WERI-Rb-1 (cell line): ENCODE measurements around the gene IGSF23.
A peak's percentile ranks its signal among the peaks of the same experiment; 100 is the strongest.

Source experiments
- DNase-seq: peaks from one replicate; pipeline ENCODE4 v3.0.0-alpha.2; 2020
- H3K27ac ChIP-seq: fragments of 250-450 bp; sonication (Bioruptor Pico); 2 replicates; pipeline ENCODE4 v1.5.1; 2020; ENCODE audit warnings: mild to moderate bottlenecking, moderate library complexity
- H3K27me3 ChIP-seq: fragments of 250-450 bp; sonication (Bioruptor Pico); 2 replicates; pipeline ENCODE4 v1.5.1; 2021; ENCODE audit warnings: mild to moderate bottlenecking, low read depth, moderate library complexity; ENCODE audit not compliant: insufficient read depth, severe bottlenecking
- H3K36me3 ChIP-seq: fragments of 250-450 bp; sonication (Bioruptor Pico); 2 replicates; pipeline ENCODE4 v1.5.1; 2020; ENCODE audit warnings: mild to moderate bottlenecking, moderate library complexity
- H3K4me3 ChIP-seq: 2 replicates; pipeline ENCODE4 v1.5.1; 2011; ENCODE audit warnings: low read depth, mild to moderate bottlenecking, control low read depth, low read length
- H3K9me3 ChIP-seq: fragments of 250-450 bp; sonication (Bioruptor Pico); 2 replicates; pipeline ENCODE4 v1.5.1; 2021; ENCODE audit warnings: mild to moderate bottlenecking, moderate library complexity; ENCODE audit not compliant: severe bottlenecking
- TF ChIP-seq, protein P1 (sequence below): IDR thresholded peaks from 2 replicates; pipeline ENCODE4 v1.5.1; 2011; ENCODE audit warnings: low read depth, mild to moderate bottlenecking, control low read depth, inconsistent platforms, low read length

The IGSF23 gene, protein sequence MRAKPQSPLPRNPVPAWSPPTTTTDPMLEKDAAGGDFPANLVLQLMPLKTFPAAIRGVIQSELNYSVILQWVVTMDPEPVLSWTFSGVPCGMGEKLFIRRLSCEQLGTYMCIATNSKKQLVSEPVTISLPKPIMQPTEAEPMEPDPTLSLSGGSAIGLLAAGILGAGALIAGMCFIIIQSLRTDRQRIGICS

GRCh38 chr19:44613295-44614178 is at the start of gene IGSF23:
IGSF23 (plus strand) TSS chr19:44613563; CDS start chr19:44613646, 83 bp downstream.
- TF ChIP-seq, protein P1, sequence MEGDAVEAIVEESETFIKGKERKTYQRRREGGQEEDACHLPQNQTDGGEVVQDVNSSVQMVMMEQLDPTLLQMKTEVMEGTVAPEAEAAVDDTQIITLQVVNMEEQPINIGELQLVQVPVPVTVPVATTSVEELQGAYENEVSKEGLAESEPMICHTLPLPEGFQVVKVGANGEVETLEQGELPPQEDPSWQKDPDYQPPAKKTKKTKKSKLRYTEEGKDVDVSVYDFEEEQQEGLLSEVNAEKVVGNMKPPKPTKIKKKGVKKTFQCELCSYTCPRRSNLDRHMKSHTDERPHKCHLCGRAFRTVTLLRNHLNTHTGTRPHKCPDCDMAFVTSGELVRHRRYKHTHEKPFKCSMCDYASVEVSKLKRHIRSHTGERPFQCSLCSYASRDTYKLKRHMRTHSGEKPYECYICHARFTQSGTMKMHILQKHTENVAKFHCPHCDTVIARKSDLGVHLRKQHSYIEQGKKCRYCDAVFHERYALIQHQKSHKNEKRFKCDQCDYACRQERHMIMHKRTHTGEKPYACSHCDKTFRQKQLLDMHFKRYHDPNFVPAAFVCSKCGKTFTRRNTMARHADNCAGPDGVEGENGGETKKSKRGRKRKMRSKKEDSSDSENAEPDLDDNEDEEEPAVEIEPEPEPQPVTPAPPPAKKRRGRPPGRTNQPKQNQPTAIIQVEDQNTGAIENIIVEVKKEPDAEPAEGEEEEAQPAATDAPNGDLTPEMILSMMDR: no peak

DNA sequence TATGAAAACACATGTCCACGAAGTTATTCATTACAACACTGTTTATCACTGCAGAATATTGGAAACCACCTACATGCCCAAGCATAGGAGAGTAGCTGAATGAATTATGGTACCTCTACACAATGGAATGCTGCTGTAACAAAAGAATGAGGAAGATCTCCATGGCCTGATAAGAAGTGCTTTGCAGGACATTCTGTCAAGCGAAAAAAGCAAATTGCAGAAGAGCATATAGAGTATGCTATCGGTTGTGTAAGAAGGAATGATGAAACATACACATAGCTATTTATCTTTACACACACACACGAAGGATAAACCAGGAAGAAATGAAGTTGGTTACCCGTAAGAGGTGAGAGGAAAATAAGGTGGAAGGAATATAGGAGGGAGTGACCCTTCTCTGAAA is 46.4 kb upstream of the IGSF23 start:
- Histone ChIP-seq H3K27me3 (no peaks in the 10 kb centered on the region), H3K4me3 (no peak overlapping the region), H3K27ac (no peak overlapping the region), H3K36me3 (no peaks in the 10 kb centered on the region), H3K9me3 (no peaks in the 10 kb centered on the region)
- TF ChIP-seq, protein P1: no peak
- no peak for DNase-seq

More at GRCh38 chr19:44613295-44614178, at the start of gene IGSF23:
- Histone ChIP-seq H3K4me3 (no peak within 1 kb of the TSS), H3K36me3 (no peaks in the 10 kb centered on the region), H3K27me3 (no peaks in the 10 kb centered on the region), H3K9me3 (no peaks in the 10 kb centered on the region), H3K27ac (no peak within 1 kb of the TSS)
- no peak for DNase-seq

DNA sequence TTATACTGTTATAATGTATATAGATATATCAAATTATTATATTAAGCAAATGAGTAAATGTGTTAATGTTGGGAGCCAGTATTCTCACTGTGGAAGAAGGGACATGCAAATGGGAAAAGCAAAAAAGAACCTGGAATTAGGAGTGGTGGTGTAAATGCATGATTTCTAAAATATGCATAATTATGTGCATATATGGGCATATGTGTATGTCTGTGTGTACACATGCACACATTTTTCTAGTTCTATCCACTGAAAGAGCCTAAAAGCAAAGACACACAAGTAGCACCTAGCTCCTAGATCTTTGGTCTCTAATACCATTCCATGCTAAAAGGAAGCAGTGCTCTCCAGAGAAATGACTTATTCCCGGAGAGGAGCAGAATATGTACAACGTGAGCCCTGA is 45.6 kb upstream of the IGSF23 start:
- DNase-seq: no peak
- TF ChIP-seq, protein P1: no peak
- Histone ChIP-seq H3K4me3 (no peak overlapping the region), H3K9me3 (no peaks in the 10 kb centered on the region), H3K27me3 (no peaks in the 10 kb centered on the region), H3K27ac (no peak overlapping the region), H3K36me3 (no peaks in the 10 kb centered on the region)

DNA sequence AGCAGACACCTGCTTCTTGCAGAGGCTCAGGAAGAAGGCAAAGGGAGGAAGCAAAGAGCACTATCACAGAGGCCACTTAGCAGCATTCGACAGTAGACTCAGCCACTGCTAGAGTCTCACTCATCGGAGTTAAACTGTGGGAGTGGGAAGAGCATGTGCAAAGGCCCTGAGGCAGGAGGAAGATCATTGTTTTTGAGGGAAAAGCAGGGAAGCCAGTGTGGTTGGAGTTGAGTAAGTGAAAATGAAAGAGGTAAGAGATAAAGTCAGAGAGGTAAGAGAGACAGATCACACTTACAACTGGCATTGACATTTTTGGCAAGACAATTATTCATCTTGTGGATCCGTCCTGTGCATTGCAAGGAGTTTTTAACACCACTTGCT is 42.8 kb upstream of the IGSF23 start:
- no peak overlapping the region for H3K4me3 ChIP-seq
- no peaks in the 10 kb centered on the region for H3K9me3 ChIP-seq
- no peak overlapping the region for H3K27ac ChIP-seq
- TF ChIP-seq, protein P1: no peak
- no peak for DNase-seq
- no peaks in the 10 kb centered on the region for H3K27me3 ChIP-seq
- H3K36me3 ChIP-seq: no peaks in the 10 kb centered on the region

GRCh38 chr19:44570984-44571684 is 42.2 kb upstream of the IGSF23 start:
- no peak overlapping the region for H3K4me3 ChIP-seq
- no peaks in the 10 kb centered on the region for H3K27me3 ChIP-seq
- TF ChIP-seq, protein P1: peak; percentile 65
- H3K9me3 ChIP-seq: no peaks in the 10 kb centered on the region
- peak; percentile 65 for DNase-seq
- no peaks in the 10 kb centered on the region for H3K36me3 ChIP-seq
- no peak overlapping the region for H3K27ac ChIP-seq
